Jurkat, Clone E6-1 (cell line): Measurements from ENCODE around the gene SORCS1.
"Not testable (repeated sequence)": the region's sequence is repeated elsewhere in the genome, so short reads cannot be mapped to it uniquely, and the experiment has no call there.

Source experiments
- DNase-seq: peaks from one replicate; pipeline ENCODE4 v3.0.0-alpha.2; 2011; ENCODE audit warnings: low read depth, low spot score
- H3K4me3 ChIP-seq: 2 replicates; pipeline ENCODE4 v1.5.1; 2011; ENCODE audit warnings: mild to moderate bottlenecking, low read length, control low read depth, moderate library complexity

SORCS1 gene

DNA sequence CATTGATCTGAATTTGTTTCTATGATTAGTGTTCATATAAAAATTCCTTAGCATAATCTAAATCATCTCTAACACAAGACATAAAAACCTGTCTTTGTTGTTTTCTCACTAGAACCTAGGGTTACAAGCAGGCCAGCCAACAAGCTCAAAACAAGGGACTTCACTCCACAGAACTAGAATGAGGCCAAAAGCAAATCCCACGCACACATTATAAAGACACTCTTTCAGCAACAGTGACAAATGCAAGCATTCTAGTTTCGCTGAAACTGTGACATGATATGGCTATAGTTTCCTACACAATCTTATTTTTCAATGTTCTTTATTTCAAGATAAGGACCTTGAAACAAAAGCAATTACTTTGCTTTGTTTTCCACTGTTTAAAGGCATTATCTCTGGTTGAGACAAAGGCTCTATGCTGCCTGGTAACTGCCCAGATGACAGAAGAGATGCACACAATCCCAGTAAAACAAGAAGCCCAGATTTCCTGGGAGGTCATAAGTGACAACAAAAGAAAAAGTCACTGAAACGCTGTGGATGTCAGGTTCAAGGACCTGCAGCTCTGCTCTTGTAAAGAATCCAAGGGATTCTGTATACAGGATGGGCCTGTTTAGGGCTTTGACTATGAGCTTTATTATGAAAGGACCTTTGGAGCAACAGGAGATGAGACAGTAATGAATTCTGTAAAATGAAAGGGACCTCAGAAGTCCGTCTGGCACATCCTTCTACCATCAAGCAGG is 105.3 kb downstream of the SORCS1 start:
- DNase-seq: no peak
- no peak overlapping the region for H3K4me3 ChIP-seq

DNA sequence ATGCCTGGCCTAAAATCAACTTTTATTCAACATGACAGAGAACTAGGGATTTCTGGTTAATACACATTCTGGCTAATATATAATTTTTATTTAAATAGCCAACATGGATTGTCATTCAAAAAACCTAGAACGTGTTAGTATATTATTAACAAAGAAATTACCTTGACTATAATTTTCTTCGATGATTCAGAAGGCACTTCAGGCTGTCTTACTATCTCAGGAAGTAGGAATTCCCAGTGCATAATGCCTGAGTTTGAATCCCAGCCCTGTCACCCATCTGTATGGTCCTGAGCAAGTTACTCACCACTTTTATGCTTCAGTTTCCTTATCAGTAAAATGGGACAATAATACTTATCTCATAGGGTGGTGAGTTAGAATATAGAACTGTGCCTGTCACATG is 106.2 kb downstream of the SORCS1 start:
- H3K4me3 ChIP-seq: no peak overlapping the region
- DNase-seq: no peak

DNA sequence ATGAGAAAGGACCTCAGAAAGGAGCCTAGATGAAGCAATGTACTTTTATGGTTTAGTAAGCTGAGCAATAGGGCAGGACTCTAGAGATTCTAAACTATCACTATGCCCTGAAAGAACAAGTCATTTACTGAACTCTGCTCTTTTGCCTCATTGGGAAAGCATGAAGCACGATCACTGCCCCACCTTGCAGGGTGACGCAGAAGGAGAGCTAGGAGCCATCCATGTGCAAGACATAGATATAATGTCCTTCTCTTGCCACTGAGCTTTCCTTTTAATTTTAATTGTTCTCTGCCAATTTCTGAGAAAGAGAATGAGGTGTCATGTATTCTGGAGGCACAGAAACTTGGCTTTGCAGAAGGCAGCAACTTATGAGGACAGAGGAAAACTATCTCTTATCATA is 108.3 kb downstream of the SORCS1 start:
- no peak overlapping the region for H3K4me3 ChIP-seq
- DNase-seq: no peak

GRCh38 chr10:107054469-107055156 is 109.9 kb downstream of the SORCS1 start:
- DNase-seq: no peak
- no peak overlapping the region for H3K4me3 ChIP-seq

DNA sequence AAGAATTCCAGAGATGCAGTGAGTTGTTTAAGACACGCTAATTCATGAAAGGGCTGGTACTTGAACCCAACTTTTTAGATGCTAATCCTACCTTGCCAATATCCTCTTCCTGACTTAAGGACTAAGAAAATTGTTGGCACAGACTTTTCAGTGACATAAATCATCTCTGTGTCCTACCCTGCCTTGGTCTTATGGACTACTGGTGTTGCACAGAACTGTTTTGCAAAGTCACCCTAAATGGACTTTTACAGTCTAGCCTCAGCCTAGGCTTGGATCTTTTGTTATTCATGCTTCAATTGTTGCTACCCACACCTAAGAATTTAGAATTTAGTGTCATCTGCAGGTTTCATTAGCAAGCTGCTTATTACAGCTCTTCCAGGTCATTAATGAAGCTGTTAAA is 112.7 kb downstream of the SORCS1 start:
- no peak overlapping the region for H3K4me3 ChIP-seq
- DNase-seq: no peak

DNA sequence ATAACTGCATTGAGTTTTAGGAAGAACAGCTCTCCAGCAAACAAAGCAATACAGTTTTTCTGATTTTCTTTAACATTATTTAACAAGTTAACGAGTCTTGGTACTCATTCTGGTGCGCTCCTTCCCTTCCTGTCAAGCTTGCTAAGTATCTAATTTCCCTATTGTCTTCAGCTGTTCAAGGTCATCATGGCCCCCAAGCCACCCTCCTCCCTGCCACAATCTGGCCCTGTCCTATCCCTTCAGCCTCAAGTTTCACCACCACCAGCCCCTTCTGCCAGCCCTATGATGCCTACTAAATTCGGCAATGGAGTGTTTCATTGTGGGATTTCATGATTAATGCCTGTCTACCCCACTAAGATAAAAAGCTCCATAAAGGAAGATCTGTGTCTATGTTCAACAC is 121.0 kb downstream of the SORCS1 start:
- H3K4me3 ChIP-seq: no peak overlapping the region
- DNase-seq: no peak

DNA sequence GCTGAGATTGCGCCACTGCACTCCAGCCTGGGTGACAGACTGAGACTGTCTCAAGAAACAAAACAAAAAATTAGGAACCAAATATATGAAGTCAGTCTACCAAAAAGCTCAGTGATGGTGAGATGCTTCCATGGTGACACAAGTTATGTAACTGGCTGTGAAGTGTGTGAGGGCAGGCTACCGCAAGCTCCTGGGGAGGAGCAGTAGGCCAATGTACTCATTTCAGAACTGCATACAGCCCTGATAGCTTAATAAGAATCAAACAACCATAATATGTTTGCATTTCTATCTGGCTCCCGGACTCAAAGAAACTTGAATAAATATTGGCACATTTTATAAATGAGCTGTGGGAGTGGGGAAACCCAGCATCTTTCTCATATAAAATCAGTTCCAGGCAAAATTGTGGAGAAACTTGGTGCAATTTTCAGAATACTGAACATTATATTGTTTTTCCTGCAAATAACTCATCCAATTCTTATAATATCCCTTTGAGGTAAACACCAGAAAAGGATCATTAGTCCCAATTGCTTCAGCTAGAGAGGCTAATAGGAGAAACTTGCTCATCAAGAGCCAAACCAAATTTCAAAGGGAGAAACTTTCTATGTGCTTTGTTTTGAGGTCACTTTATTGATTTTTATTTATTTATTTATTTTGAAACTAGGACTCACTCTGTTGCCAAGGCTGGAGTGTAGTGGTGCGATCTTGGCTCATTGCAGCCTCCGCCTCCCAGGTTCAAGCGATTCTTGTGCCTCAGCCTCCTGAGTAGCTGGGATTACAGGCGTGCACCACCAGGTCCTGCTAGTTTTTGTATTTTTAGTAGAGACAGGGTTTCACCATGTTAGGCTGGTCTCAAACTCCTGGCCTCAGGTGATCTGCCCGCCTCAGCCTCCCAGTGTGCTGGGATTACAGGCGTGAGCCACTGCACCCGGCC is 127.0 kb downstream of the SORCS1 start:
- no peak overlapping the region for H3K4me3 ChIP-seq
- no peak for DNase-seq

DNA sequence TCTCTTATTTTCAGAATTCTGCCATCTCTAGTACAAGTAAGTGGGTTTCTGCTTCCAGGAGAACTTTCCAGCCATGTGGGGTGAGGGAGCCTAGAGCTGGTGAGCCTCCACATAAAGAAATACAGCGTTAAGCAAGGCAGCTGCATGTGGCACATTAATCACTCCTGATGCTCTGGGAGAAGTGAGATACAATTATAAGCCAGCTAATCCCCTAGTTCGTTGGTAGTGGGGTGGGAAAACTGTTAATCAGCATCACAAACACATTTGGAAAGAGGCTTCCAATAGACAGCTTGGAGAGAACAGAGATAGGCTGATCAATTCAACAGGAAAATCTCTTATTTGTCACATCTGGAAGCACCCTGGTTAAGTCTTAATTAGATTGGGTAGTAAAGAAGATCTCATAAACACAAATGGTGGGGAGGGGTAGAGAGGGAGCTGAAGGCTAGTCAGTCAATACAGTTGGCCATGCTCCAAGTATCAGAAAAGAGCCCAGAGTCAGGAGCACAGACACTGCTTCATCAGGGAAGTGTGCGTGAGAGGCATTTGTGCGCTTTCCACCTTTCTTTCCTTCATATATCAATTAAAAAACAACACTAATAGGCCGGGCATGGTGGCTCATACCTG is 130.6 kb downstream of the SORCS1 start:
- no peak for DNase-seq
- no peak overlapping the region for H3K4me3 ChIP-seq

DNA sequence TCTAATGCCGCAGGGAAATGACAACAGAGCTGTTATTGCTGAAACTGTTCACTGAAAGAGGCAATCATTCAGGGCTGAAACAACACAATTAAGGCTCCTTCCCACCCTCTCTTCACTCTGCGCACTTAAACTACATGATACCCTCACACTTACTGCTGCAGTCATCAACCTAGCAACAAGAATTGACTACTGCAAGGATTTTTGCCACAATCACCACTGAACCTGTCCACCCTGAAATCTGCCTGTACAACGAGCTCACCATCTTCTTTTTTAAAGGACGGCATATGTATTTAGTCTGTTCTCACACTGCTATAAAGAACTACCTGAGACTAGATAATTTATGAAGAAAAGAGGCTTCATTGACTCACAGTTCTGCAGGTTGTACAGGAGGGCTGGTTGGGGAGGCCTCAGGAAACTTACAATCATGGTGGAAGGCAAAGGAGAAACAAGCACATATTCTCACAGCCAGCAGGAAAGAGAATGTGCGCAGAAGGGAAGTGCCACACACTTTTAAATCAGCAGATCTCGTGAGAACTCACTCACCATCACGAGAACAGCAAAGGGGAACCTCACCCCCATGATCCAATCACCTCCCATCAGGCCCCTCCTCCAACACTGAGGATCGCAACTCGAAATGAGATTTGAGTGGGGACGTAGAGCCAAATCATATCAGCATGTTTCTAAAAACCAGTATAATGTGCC is 131.7 kb downstream of the SORCS1 start:
- DNase-seq: no peak
- H3K4me3 ChIP-seq: no peak overlapping the region

- H3K4me3 ChIP-seq: no peak overlapping the region
- DNase-seq: no peak
Measured at GRCh38 chr10:107031931-107032699, 132.4 kb downstream of the SORCS1 start.

DNA sequence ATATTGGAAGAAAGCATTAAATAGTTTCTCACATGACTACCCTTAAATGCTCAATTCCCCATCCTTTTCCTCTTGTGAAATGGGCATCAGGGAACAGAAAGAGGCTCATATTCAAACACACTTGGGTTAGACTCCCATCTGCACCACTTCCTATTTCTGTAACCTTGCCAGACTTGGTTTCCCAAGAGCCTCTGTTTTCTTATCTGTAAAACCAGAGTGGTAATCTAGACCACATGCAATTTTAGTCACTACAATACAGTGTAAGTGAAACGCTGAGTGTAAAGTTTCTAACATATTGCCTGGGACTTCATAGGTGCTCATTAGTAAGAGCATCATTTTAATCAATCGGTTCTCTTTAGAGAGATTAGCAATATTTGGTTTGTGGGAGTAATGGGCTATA is 136.3 kb downstream of the SORCS1 start:
- H3K4me3 ChIP-seq: no peak overlapping the region

DNA sequence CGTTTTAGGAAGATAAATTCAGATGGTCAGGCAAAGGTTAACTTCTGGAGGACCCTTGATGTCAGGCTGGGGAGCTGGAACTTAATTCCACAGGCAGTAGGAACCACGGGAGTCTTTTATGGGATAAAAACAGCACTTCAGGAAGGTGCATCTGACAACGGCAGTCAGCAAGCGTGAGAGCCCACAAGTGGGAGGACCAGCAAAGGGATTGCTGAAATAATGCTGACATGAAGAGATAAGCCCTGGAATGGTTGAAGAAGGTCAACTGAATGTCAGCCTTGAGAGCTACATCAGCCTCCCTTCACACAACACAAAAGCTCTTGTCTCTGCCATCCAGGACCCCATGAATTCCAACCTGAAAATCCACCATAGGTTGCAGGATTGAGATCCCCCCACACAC is 138.8 kb downstream of the SORCS1 start:
- no peak for DNase-seq
- no peak overlapping the region for H3K4me3 ChIP-seq

More for the DNA sequence above, 136.3 kb downstream of the SORCS1 start:
- peak; percentile 8 for DNase-seq

DNA sequence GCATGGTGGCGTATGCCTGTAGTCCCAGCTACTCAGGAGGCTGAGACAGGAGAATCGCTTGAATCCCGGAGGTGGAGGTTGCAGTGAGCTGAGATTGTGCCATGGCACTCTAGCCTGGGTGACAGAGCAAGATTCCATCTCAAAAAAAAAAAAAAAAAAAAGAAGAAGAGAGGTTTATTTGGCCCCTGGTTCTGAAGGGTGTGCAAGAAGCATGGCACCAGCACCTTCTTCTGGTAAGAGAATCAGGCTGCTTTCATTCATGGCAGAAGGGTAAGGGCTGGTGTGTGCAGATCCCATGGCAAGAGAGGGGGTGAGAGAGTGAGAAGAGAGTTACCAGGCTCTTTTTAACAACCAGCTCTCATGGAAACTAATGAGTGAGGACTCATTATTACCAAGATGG is 140.5 kb downstream of the SORCS1 start:
- DNase-seq, H3K4me3 ChIP-seq: not testable (repeated sequence)

GRCh38 chr10:107022600-107023354 is 141.7 kb downstream of the SORCS1 start:
- DNase-seq: no peak
- H3K4me3 ChIP-seq: no peak overlapping the region

DNA sequence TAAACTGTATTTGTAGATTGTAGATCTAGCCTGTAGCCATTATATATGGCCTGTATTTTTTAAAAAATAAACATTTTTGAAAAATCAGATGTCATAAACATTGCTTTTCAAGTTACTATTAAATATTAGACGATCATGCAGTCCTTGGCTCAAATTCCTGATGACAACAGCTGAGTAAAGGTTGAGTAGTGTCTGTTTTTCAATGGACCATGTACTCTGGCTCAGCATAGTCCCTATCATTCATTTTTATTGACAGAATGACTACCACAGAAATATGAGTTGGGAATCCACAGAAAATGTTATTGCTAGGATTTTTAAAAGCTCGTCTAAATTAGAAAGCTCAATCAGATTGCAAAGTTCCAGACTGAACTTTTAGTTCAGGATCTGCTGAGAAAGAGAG is 145.4 kb downstream of the SORCS1 start:
- H3K4me3 ChIP-seq: no peak overlapping the region
- DNase-seq: no peak

- no peak for DNase-seq
- H3K4me3 ChIP-seq: no peak overlapping the region
Measured at GRCh38 chr10:107013258-107014006, 151.1 kb downstream of the SORCS1 start.

DNA sequence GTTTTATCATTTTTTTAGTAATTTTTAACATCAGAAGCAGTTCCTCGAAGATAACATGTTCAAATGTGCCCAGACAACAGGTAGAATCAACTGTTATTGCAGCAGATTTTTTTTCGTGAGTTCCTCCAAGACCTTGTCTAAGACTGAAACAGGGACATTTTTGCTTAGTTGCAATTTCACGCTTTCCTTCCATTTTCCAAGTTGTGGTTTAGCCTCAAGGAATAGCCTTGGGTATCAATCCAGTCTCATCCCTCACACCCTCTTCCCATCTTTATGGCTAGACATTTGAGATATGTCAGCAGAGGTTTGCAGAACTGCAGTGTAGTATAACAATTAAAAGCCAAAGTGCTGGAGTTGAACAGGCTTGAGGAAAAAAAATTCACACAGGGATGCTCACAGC is 152.5 kb downstream of the SORCS1 start:
- H3K4me3 ChIP-seq: no peak overlapping the region
- DNase-seq: no peak
